Ovary (tissue), 3 donors: ENCODE results near the gene MED12.

Experiments
- POLR2A ChIP-seq: fragments of 450-650 bp; IDR thresholded peaks from one replicate; pipeline ENCODE4 v1.6.1; 2017; ENCODE audit warnings: antibody characterized with exemption, mild to moderate bottlenecking, moderate library complexity
- TF ChIP-seq, protein P1 (sequence below), 3 donors: fragments of 450-650 bp in 2 of 3; fragments of 200-600 bp in 1 of 3; IDR thresholded peaks; one replicate each; pipeline versions ENCODE4 v1.5.1 to v1.8.0; 2016 to 2022; ENCODE audit warnings: antibody characterized with exemption in 3 of 3, mild to moderate bottlenecking in 1 of 3
- donor health status: DM: no; HTN: no; CAD: no.

DNA sequence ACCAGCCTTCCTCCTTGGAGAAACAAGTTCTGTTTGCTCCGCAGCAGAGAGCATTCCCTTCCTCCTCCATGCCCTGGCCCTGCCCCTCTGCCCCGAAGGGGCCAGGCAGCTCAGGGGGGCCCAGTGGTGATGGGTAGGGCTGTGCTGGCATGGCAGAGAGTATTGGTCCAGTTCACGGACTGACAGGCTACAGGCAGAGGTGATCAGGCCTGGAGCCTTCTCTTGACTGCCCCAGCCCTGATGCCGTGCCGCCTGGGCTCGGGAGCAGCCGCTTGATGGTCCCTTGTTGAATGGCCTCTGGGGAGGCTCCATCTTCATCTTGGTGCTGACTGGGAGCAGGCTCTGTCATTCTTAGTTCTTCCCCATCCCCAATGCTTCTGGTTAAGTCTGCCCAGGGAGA is 35.8 kb downstream of the MED12 start:
- TF ChIP-seq, protein P1, sequence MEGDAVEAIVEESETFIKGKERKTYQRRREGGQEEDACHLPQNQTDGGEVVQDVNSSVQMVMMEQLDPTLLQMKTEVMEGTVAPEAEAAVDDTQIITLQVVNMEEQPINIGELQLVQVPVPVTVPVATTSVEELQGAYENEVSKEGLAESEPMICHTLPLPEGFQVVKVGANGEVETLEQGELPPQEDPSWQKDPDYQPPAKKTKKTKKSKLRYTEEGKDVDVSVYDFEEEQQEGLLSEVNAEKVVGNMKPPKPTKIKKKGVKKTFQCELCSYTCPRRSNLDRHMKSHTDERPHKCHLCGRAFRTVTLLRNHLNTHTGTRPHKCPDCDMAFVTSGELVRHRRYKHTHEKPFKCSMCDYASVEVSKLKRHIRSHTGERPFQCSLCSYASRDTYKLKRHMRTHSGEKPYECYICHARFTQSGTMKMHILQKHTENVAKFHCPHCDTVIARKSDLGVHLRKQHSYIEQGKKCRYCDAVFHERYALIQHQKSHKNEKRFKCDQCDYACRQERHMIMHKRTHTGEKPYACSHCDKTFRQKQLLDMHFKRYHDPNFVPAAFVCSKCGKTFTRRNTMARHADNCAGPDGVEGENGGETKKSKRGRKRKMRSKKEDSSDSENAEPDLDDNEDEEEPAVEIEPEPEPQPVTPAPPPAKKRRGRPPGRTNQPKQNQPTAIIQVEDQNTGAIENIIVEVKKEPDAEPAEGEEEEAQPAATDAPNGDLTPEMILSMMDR (IDR thresholded peaks at IDR 0.05), result no peak
- TF ChIP-seq POLR2A, result no peak
